OCI-LY1 (cell line): Measurements from ENCODE around the gene CDH20.

ENCODE experiments used
- EZH2 ChIP-seq: fragments of 200-600 bp; sonication (generic), shearing (Covaris generic); IDR thresholded peaks from 2 replicates; pipeline ENCODE4 v1.8.0; 2017; ENCODE audit warnings: borderline replicate concordance, mixed run types, mild to moderate bottlenecking, antibody characterized with exemption, low read length, moderate library complexity, mixed read lengths
- TF ChIP-seq, protein P1 (sequence below): fragments of 200-600 bp; sonication (generic), shearing (Covaris generic); IDR thresholded peaks from 2 replicates; pipeline ENCODE4 v1.5.1; 2017; ENCODE audit warnings: mild to moderate bottlenecking, antibody characterized with exemption, low read length, moderate library complexity, mixed read lengths

DNA sequence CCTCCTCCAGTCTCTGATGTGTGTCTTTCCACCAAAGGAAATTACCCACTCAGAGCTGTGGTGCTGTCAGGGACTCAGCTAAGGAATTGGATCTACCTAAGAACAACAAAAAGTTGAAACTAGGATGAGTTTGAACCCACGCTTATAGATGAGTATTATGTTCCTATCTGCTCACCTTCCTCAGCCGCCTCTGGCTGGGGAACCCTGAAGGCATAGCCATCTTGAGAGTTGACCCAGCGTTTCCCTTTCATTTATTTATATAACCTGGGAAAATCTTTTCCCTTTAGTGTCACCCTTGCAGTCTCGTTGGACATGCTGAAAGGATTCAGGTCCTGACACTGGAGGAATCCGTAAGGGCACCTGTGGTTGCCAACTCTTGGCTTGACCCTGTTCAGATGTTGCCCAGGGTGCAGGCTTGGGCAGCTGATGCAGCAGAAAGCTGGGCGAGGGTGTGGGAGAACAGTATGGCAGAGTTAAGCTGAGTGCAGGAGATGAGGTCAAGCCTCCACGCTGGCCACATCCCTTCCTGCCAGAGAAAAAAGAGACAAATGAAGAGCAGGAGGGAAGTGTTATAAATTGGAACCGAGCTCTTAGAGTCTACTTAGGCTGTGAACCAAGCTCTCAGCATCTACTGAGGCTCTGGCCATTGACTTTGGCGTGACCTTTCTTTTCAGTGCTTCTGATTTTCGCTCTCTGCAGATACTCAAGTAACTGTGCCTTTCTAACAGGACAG is 1.9 kb downstream of the CDH20 start:
- no peak for TF ChIP-seq EZH2
- TF ChIP-seq, protein P1, sequence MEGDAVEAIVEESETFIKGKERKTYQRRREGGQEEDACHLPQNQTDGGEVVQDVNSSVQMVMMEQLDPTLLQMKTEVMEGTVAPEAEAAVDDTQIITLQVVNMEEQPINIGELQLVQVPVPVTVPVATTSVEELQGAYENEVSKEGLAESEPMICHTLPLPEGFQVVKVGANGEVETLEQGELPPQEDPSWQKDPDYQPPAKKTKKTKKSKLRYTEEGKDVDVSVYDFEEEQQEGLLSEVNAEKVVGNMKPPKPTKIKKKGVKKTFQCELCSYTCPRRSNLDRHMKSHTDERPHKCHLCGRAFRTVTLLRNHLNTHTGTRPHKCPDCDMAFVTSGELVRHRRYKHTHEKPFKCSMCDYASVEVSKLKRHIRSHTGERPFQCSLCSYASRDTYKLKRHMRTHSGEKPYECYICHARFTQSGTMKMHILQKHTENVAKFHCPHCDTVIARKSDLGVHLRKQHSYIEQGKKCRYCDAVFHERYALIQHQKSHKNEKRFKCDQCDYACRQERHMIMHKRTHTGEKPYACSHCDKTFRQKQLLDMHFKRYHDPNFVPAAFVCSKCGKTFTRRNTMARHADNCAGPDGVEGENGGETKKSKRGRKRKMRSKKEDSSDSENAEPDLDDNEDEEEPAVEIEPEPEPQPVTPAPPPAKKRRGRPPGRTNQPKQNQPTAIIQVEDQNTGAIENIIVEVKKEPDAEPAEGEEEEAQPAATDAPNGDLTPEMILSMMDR: no peak
